Hepatocyte (in vitro differentiated cells): ENCODE data around the gene POU6F2. TPM values are rescaled to one million over a fixed set of nuclear protein-coding genes. Genes with fewer than 3 reads are reported as not detected.

Experiments used
- DNase-seq: peaks from one replicate; pipeline ENCODE4 v3.0.0-alpha.2; 2016; ENCODE audit warnings: low spot score
- H2AFZ ChIP-seq: fragments of 200-600 bp; sonication (generic); 2 replicates; pipeline ENCODE4 v1.6.0; 2016; ENCODE audit warnings: antibody characterized with exemption, mild to moderate bottlenecking
- H3K27ac ChIP-seq: fragments of 200-600 bp; sonication (generic); 2 replicates; pipeline ENCODE4 v1.5.1; 2016; ENCODE audit warnings: mild to moderate bottlenecking
- H3K27me3 ChIP-seq: fragments of 200-600 bp; sonication (generic); 2 replicates; pipeline ENCODE4 v1.6.1; 2016
- H3K36me3 ChIP-seq: fragments of 200-600 bp; sonication (generic); replicated peaks from 2 replicates; pipeline ENCODE4 v1.5.1; 2016; ENCODE audit warnings: low read depth; ENCODE audit not compliant: insufficient read depth
- H3K4me1 ChIP-seq: fragments of 200-600 bp; sonication (generic); 2 replicates; pipeline ENCODE4 v1.5.1; 2016; ENCODE audit warnings: mild to moderate bottlenecking, moderate library complexity; ENCODE audit not compliant: insufficient read depth
- H3K4me2 ChIP-seq: fragments of 200-600 bp; sonication (generic); 2 replicates; pipeline ENCODE4 v1.6.0; 2016
- H3K4me3 ChIP-seq: fragments of 200-600 bp; sonication (generic); 2 replicates; pipeline ENCODE4 v1.5.1; 2016; ENCODE audit warnings: mild to moderate bottlenecking
- H3K79me2 ChIP-seq: fragments of 200-600 bp; sonication (generic); 2 replicates; pipeline ENCODE4 v1.6.0; 2017; ENCODE audit warnings: mild to moderate bottlenecking
- H3K9me2 ChIP-seq: fragments of 200-600 bp; sonication (generic); replicated peaks from 2 replicates; pipeline ENCODE4 v1.6.0; 2017; ENCODE audit warnings: mild to moderate bottlenecking; ENCODE audit not compliant: insufficient read depth
- H3K9me3 ChIP-seq: fragments of 200-600 bp; sonication (generic); 2 replicates; pipeline ENCODE4 v1.5.1; 2016; ENCODE audit warnings: low read depth, mild to moderate bottlenecking
- H4K20me1 ChIP-seq: fragments of 200-600 bp; sonication (generic); 2 replicates; pipeline ENCODE4 v1.6.0; 2016; ENCODE audit warnings: mild to moderate bottlenecking; ENCODE audit not compliant: insufficient read depth, poor library complexity, severe bottlenecking
- CTCF ChIP-seq: fragments of 200-600 bp; sonication (generic); IDR thresholded peaks from 2 replicates; pipeline ENCODE4 v1.5.1; 2016; ENCODE audit warnings: antibody characterized with exemption, mild to moderate bottlenecking; ENCODE audit not compliant: poor library complexity
- EZH2 ChIP-seq: fragments of 200-600 bp; sonication (generic); IDR thresholded peaks from 2 replicates; pipeline ENCODE4 v1.6.1; 2016; ENCODE audit warnings: antibody characterized with exemption, mild to moderate bottlenecking, borderline replicate concordance
- EZH2phosphoT487 ChIP-seq: fragments of 200-600 bp; sonication (generic); IDR thresholded peaks from one replicate; pipeline ENCODE4 v1.6.1; 2018; ENCODE audit warnings: antibody characterized with exemption, mild to moderate bottlenecking, low read depth, moderate library complexity; ENCODE audit not compliant: unreplicated experiment, severe bottlenecking
- WGBS: methylation state at CpG from one replicate; pipeline ENCODE4 v1.1.6; 2016; ENCODE audit warnings: low lambda C conversion rate; ENCODE audit errors: missing lambda C conversion rate; 5-methylcytosine and 5-hydroxymethylcytosine counted together
- polyA plus RNA-seq: library from polyadenylated mRNA; unstranded; fragments of >200 nt; fragmentation: Nextera tagmentation; extraction: Ambion mirVana; gene quantifications from 2 replicates; pipeline ENCODE4 v1.2.1, GENCODE V29; 2016
- total RNA-seq: library from RNA; depleted of rRNA; stranded (reverse); fragments of >200 nt; gene quantifications from 2 replicates; pipeline ENCODE4 v1.2.3, GENCODE V29; 2014

POU6F2 gene
- total and polyA plus RNA-seq, 2 experiments from 2014 or later, result 0.67 to 1.4 TPM

- Histone ChIP-seq H3K27me3 (no peaks in the 10 kb centered on the region), H3K4me2 (no peak overlapping the region), H3K36me3 (no peaks in the 10 kb centered on the region), H3K4me3 (no peak overlapping the region), H3K9me2 (no peaks in the 10 kb centered on the region), H3K79me2 (no peaks in the 10 kb centered on the region), H3K9me3 (no peaks in the 10 kb centered on the region), H2AFZ (no peak overlapping the region), H3K4me1 (no peaks in the 10 kb centered on the region), H3K27ac (no peak overlapping the region), H4K20me1 (no peaks in the 10 kb centered on the region)
- TF ChIP-seq CTCF, result no peak
- TF ChIP-seq EZH2phosphoT487, result no peak
- no peak for TF ChIP-seq EZH2
- DNase-seq, result no peak
- WGBS, result 89% methylated on average over 2 of the region's 2 CpGs
Observed at GRCh38 chr7:39128287-39128843, 150.7 kb downstream of the POU6F2 start.

- DNase-seq, result no peak
- no peaks in the 10 kb centered on the region for H3K36me3 ChIP-seq
- no peak for TF ChIP-seq CTCF
- TF ChIP-seq EZH2phosphoT487, result no peak
- no peak for TF ChIP-seq EZH2
- H3K9me2 ChIP-seq, result no peaks in the 10 kb centered on the region
- no peak overlapping the region for H2AFZ ChIP-seq
- no peak overlapping the region for H3K4me2 ChIP-seq
- no peaks in the 10 kb centered on the region for H3K79me2 ChIP-seq
- H3K27ac ChIP-seq, result no peak overlapping the region
- H3K9me3 ChIP-seq, result no peaks in the 10 kb centered on the region
- H3K4me1 ChIP-seq, result no peaks in the 10 kb centered on the region
- no peaks in the 10 kb centered on the region for H4K20me1 ChIP-seq
- H3K27me3 ChIP-seq, result no peaks in the 10 kb centered on the region
- whole genome bisulfite sequencing, result 95% methylated on average over 3 of the region's 3 CpGs
- no peak overlapping the region for H3K4me3 ChIP-seq
Observed at GRCh38 chr7:39130274-39130673, 152.6 kb downstream of the POU6F2 start.

- no peak overlapping the region for H3K27ac ChIP-seq
- H3K4me3 ChIP-seq, result no peak overlapping the region
Observed at GRCh38 chr7:39130857-39131526, 153.3 kb downstream of the POU6F2 start.

More at GRCh38 chr7:39130857-39131526, 153.3 kb downstream of the POU6F2 start:
- Histone ChIP-seq H3K4me2 (no peak overlapping the region), H3K27me3 (no peaks in the 10 kb centered on the region), H3K79me2 (no peaks in the 10 kb centered on the region), H2AFZ (no peak overlapping the region), H3K36me3 (no peaks in the 10 kb centered on the region), H3K4me1 (no peaks in the 10 kb centered on the region), H4K20me1 (no peaks in the 10 kb centered on the region), H3K9me2 (no peaks in the 10 kb centered on the region), H3K9me3 (no peaks in the 10 kb centered on the region)
- DNase-seq, result no peak
- TF ChIP-seq EZH2phosphoT487 (no peak), EZH2 (no peak), CTCF (no peak)
- WGBS, result 93% methylated on average over 26 of the region's 26 CpGs
